IMR-90 (cell line): ENCODE results near the gene VGLL2. TPM values are rescaled to one million over a fixed set of nuclear protein-coding genes. Genes with fewer than 3 reads are reported as not detected.

Experiments used
- ATAC-seq: fragments of 200-7000 bp; cut with Tn5 transposase; 2 replicates; pipeline ENCODE4 v1.9.1; 2020; ENCODE audit warnings: low read depth, mild to moderate bottlenecking, moderate library complexity
- BruUV-seq: library from RNA; stranded (reverse); fragments of 400-500 nt; replicated peaks from 2 replicates; lab custom pipeline; 2021; lab: Mats Ljungman, UMichigan
- CTCF ChIA-PET: fragments of 300-600 bp; formaldehyde crosslinking; extraction: SDS; loops from one replicate; lab custom pipeline; 2021; ENCODE audit warnings: antibody characterized with exemption; lab: Yijun Ruan, JAX
- POLR2A ChIA-PET: fragments of 300-600 bp; sonication (Branson Sonifier 250); formaldehyde crosslinking; loops from one replicate; lab custom pipeline; 2022; ENCODE audit warnings: antibody characterized with exemption; ENCODE audit not compliant: unreplicated experiment; lab: Charles Lee
- DNase-seq: peaks from one replicate; pipeline ENCODE4 v3.0.0; 2013
- H2AFZ ChIP-seq: replicated peaks from 2 replicates; pipeline ENCODE3; 2013; ENCODE audit warnings: low read length, mild to moderate bottlenecking; ENCODE audit not compliant: poor library complexity
- H2AK5ac ChIP-seq: 2 replicates; pipeline ENCODE4 v1.6.1; 2013; ENCODE audit warnings: low read depth, low read length, inconsistent platforms
- H2AK9ac ChIP-seq: replicated peaks from 2 replicates; pipeline ENCODE3; 2013; ENCODE audit warnings: mild to moderate bottlenecking, low read depth, low read length, moderate library complexity; ENCODE audit not compliant: poor library complexity
- H2BK120ac ChIP-seq: 2 replicates; pipeline ENCODE4 v1.6.1; 2013; ENCODE audit warnings: low read depth, low read length, inconsistent platforms
- H2BK15ac ChIP-seq: 3 replicates; pipeline ENCODE4 v1.6.1; 2013; ENCODE audit warnings: low read depth, low read length, inconsistent platforms
- H2BK20ac ChIP-seq: 2 replicates; pipeline ENCODE4 v1.6.1; 2013; ENCODE audit warnings: low read depth, mild to moderate bottlenecking, inconsistent platforms, low read length, moderate library complexity
- H2BK5ac ChIP-seq: 2 replicates; pipeline ENCODE4 v1.6.1; 2013; ENCODE audit warnings: mild to moderate bottlenecking, low read depth, low read length, inconsistent platforms; ENCODE audit not compliant: poor library complexity, severe bottlenecking
- H3K14ac ChIP-seq: replicated peaks from 2 replicates; pipeline ENCODE4 v1.6.1; 2013; ENCODE audit warnings: low read depth, low read length, inconsistent platforms
- H3K18ac ChIP-seq: 2 replicates; pipeline ENCODE4 v1.6.1; 2013; ENCODE audit warnings: low read depth, low read length, control low read depth
- H3K23ac ChIP-seq: 2 replicates; pipeline ENCODE4 v1.6.1; 2013; ENCODE audit warnings: low read depth, low read length, inconsistent platforms
- H3K27ac ChIP-seq: 2 replicates; pipeline ENCODE4 v1.5.1; 2013; ENCODE audit warnings: mild to moderate bottlenecking, control low read depth, low read length; ENCODE audit not compliant: insufficient read depth
- H3K27me3 ChIP-seq: 2 replicates; pipeline ENCODE4 v1.6.1; 2013; ENCODE audit warnings: low read length; ENCODE audit not compliant: control insufficient read depth, insufficient read depth
- H3K36me3 ChIP-seq: 2 replicates; pipeline ENCODE4 v1.6.1; 2013; ENCODE audit warnings: low read length, mixed read lengths; ENCODE audit not compliant: control insufficient read depth, insufficient read depth
- H3K4ac ChIP-seq: 2 replicates; pipeline ENCODE4 v1.6.1; 2013; ENCODE audit warnings: low read depth, low read length, inconsistent platforms
- H3K4me1 ChIP-seq: 2 replicates; pipeline ENCODE4 v1.6.1; 2013; ENCODE audit warnings: low read length, mixed read lengths; ENCODE audit not compliant: control insufficient read depth, insufficient read depth
- H3K4me2 ChIP-seq: 2 replicates; pipeline ENCODE4 v1.6.1; 2013; ENCODE audit warnings: low read depth, mild to moderate bottlenecking, control low read depth, low read length, moderate library complexity
- H3K4me3 ChIP-seq: 2 replicates; pipeline ENCODE4 v1.5.1; 2013; ENCODE audit warnings: low read depth, mild to moderate bottlenecking, control low read depth, low read length, moderate library complexity; ENCODE audit not compliant: insufficient read depth
- H3K56ac ChIP-seq: 2 replicates; pipeline ENCODE4 v1.6.1; 2013; ENCODE audit warnings: low read length, inconsistent platforms; ENCODE audit not compliant: insufficient read depth; ENCODE audit errors: extremely low read depth
- H3K79me1 ChIP-seq, 2 experiments: 2 replicates each; pipeline ENCODE4 v1.6.1; 2013; ENCODE audit warnings: low read length in 2 of 2, inconsistent platforms in 1 of 2, low read depth in 1 of 2
- H3K9ac ChIP-seq: 2 replicates; pipeline ENCODE4 v1.6.1; 2013; ENCODE audit warnings: low read depth, low read length, control low read depth
- H3K9me1 ChIP-seq: 2 replicates; pipeline ENCODE4 v1.6.1; 2013; ENCODE audit warnings: low read length, inconsistent platforms; ENCODE audit not compliant: insufficient read depth
- H3K9me3 ChIP-seq: 2 replicates; pipeline ENCODE4 v1.6.1; 2013; ENCODE audit warnings: low read length; ENCODE audit not compliant: control insufficient read depth, insufficient read depth
- H4K20me1 ChIP-seq: 2 replicates; pipeline ENCODE4 v1.6.1; 2013; ENCODE audit warnings: low read length, inconsistent platforms; ENCODE audit not compliant: insufficient read depth
- H4K5ac ChIP-seq: 2 replicates; pipeline ENCODE4 v1.6.1; 2013; ENCODE audit warnings: mild to moderate bottlenecking, low read depth, low read length, control low read depth
- H4K8ac ChIP-seq, 2 experiments: 2 replicates each; pipeline ENCODE4 v1.6.1; 2013; ENCODE audit warnings: low read depth in 2 of 2, low read length in 2 of 2, control low read depth in 1 of 2, inconsistent platforms in 1 of 2
- H4K91ac ChIP-seq: 2 replicates; pipeline ENCODE4 v1.6.1; 2013; ENCODE audit warnings: low read depth, low read length, inconsistent platforms; ENCODE audit not compliant: insufficient read depth
- FOS ChIP-seq: fragments of 150-350 bp; IDR thresholded peaks from 2 replicates; pipeline ENCODE4 v1.6.1; 2016; ENCODE audit warnings: low read depth, low read length
- MAZ ChIP-seq: IDR thresholded peaks from 2 replicates; pipeline ENCODE4 v1.6.1; 2012; ENCODE audit warnings: low read depth, mild to moderate bottlenecking, low read length, improper control_type of control experiment, moderate library complexity, borderline replicate concordance
- WGBS, 2 experiments: methylation state at CpG; one replicate each; pipeline versions ENCODE4 v1.1.5 to v1.1.7; 2013; ENCODE audit warnings: missing lambda C conversion rate in 2 of 2; ENCODE audit not compliant: insufficient read length in 1 of 2; ENCODE audit errors: extremely low coverage in 2 of 2; 5-methylcytosine and 5-hydroxymethylcytosine counted together
- dilution Hi-C: fragments of 300-500 bp; cut with HindIII; formaldehyde crosslinking; loops from one replicate; pipeline ENCODE4 v1.14.3; 2018; ENCODE audit warnings: low sequenced_read_pairs; ENCODE audit not compliant: unreplicated experiment
- in situ Hi-C: fragments of 300-500 bp; cut with MboI; formaldehyde crosslinking; loops from 3 replicates; pipeline ENCODE4 v1.14.3; 2019; ENCODE audit warnings: low sequenced_read_pairs, inconsistent platforms, mixed read lengths
- intact Hi-C: fragments of 100-400 bp; cut with micrococcal nuclease; formaldehyde crosslinking; loops from 2 replicates; pipeline ENCODE4 v1.10.0; 2022
- polyA plus RNA-seq, 3 experiments: library from polyadenylated mRNA; depleted of rRNA; stranded (reverse); fragments of >200 nt; gene quantifications; 2 replicates each; pipeline ENCODE4 v1.2.3, GENCODE V29; 2012; ENCODE audit warnings: low replicate concordance in 1 of 3
- total RNA-seq: library from RNA; depleted of rRNA; stranded (reverse); fragments of >200 nt; gene quantifications from 2 replicates; pipeline ENCODE4 v1.2.3, GENCODE V29; 2012
- TF ChIP-seq, protein P1 (sequence below): conservative IDR thresholded peaks from 2 replicates; pipeline ENCODE4 v1.5.1; 2012; ENCODE audit warnings: mild to moderate bottlenecking, low read depth, low read length, improper control_type of control experiment

VGLL2 gene
- total and polyA plus RNA-seq, 2 of the 4 experiments (the other 2 are of a cell fraction) = not detected

DNA sequence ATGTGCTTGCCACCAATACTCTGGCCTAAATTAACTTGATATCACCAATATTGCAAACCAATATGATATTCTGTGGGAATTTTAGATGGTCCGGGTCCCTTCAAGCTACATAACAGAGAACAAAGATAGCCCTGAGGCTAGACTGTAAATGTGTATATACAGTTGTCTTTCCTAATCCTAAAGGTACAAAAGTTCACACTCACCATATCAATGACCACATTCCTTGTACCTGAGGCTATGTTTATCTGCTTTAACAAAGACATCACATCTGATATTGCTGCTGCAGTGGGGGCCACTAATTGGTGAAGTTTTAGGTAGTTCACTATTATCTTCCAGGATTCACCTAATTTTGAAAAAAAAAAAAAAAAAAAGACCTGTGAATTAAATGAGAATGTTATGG lies 38.6 kb upstream of the VGLL2 start:
- Histone ChIP-seq H3K4me1 (no peaks in the 10 kb centered on the region), H3K9me1 (no peaks in the 10 kb centered on the region), H2BK5ac (no peak overlapping the region), H3K56ac (no peak overlapping the region), H3K36me3 (no peaks in the 10 kb centered on the region), H4K20me1 (no peaks in the 10 kb centered on the region), H3K4me2 (no peak overlapping the region), H2AK9ac (no peak overlapping the region), H3K9ac (no peak overlapping the region), H2AFZ (no peak overlapping the region), H3K4me3 (no peak overlapping the region), H2AK5ac (no peak overlapping the region), H3K18ac (no peak overlapping the region), H3K23ac (no peak overlapping the region), H4K8ac (no peak overlapping the region), H3K14ac (no peak overlapping the region), H4K5ac (no peak overlapping the region), H3K4ac (no peak overlapping the region), H2BK15ac (no peak overlapping the region), H3K27ac (no peak overlapping the region), H4K91ac (no peak overlapping the region), H3K27me3 (no peaks in the 10 kb centered on the region), H3K9me3 (no peaks in the 10 kb centered on the region; the same call in 1 of the 2 replicates), H2BK120ac (no peak overlapping the region), H2BK20ac (no peak overlapping the region), H3K79me1 (no peaks in the 10 kb centered on the region)
- no peak for DNase-seq
- no peak for ATAC-seq
- dilution Hi-C loops (no loop called here), intact Hi-C loops (no loop called here), in situ Hi-C loops (no loop called here)
- ChIA-PET POLR2A (no interaction called here), CTCF (no interaction called here)
- BruUV-seq = no TSS peak
- TF ChIP-seq FOS (no peak), MAZ (no peak)
- TF ChIP-seq, protein P1, sequence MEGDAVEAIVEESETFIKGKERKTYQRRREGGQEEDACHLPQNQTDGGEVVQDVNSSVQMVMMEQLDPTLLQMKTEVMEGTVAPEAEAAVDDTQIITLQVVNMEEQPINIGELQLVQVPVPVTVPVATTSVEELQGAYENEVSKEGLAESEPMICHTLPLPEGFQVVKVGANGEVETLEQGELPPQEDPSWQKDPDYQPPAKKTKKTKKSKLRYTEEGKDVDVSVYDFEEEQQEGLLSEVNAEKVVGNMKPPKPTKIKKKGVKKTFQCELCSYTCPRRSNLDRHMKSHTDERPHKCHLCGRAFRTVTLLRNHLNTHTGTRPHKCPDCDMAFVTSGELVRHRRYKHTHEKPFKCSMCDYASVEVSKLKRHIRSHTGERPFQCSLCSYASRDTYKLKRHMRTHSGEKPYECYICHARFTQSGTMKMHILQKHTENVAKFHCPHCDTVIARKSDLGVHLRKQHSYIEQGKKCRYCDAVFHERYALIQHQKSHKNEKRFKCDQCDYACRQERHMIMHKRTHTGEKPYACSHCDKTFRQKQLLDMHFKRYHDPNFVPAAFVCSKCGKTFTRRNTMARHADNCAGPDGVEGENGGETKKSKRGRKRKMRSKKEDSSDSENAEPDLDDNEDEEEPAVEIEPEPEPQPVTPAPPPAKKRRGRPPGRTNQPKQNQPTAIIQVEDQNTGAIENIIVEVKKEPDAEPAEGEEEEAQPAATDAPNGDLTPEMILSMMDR = no peak
- no CpG with 5 or more reads among the region's 1 CpG for WGBS, 2 experiments
